Heart left ventricle (tissue), 13 donors: ENCODE results near the gene MCC.

Experiments
- POLR2A ChIP-seq, 2 donors: fragments of 450-650 bp; IDR thresholded peaks; one replicate each; pipeline ENCODE4 v1.6.1; 2017; ENCODE audit warnings: antibody characterized with exemption in 2 of 2, mild to moderate bottlenecking in 2 of 2, moderate library complexity in 2 of 2
- TF ChIP-seq, protein P1 (sequence below), 12 donors: fragments of 200-600 bp; sonication (generic) in 4 of 12; IDR thresholded peaks; one replicate each; pipeline versions ENCODE4 v1.5.0 to v1.8.0; 2018 to 2022; ENCODE audit warnings: antibody characterized with exemption in 12 of 12, mild to moderate bottlenecking in 5 of 12
- donor health status: ischemic (EF 13 %, LVEDD 7.1; RV severe dilation, severe dysfunction).
- donor health status: DM: no; HTN: yes; CAD: no.
- donor health status: DM: no; HTN: no; CAD: no.
- donor health status: ischemic (EF 25% LVEDD 6.9; RV normal size, moderate dysfunction).
- donor health status: ischemic (EF 25% LVEDD 5.7; RV mildly dilated, moderate dysfunction).
- donor health status: ischemic (EF 35%, LVEDD 5.7; RV mildly dilated, moderate dysfunction).
- donor health status: nonischemic (EF 11% LVEDD 7.7; RV severe dilation, severe dysfunction).
- donor health status: DM: yes; HTN: yes; CAD: no.
- donor health status: PGD.
- donor health status: ischemic (EF 29% LVEDD 5.4; RV normal size, mild dysfunction).
- donor health status: nonischemic (EF 23%, LVEDD 6.1; RV moderate dilation, normal function).

- TF ChIP-seq, protein P1, sequence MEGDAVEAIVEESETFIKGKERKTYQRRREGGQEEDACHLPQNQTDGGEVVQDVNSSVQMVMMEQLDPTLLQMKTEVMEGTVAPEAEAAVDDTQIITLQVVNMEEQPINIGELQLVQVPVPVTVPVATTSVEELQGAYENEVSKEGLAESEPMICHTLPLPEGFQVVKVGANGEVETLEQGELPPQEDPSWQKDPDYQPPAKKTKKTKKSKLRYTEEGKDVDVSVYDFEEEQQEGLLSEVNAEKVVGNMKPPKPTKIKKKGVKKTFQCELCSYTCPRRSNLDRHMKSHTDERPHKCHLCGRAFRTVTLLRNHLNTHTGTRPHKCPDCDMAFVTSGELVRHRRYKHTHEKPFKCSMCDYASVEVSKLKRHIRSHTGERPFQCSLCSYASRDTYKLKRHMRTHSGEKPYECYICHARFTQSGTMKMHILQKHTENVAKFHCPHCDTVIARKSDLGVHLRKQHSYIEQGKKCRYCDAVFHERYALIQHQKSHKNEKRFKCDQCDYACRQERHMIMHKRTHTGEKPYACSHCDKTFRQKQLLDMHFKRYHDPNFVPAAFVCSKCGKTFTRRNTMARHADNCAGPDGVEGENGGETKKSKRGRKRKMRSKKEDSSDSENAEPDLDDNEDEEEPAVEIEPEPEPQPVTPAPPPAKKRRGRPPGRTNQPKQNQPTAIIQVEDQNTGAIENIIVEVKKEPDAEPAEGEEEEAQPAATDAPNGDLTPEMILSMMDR (IDR thresholded peaks at IDR 0.05), result no peak
- no peak for TF ChIP-seq POLR2A (IDR thresholded peaks at IDR 0.05)
These were observed 24.1 kb upstream of the MCC start for GRCh38 chr5:113512341-113512740.
